Smooth muscle cell (in vitro differentiated cells): ENCODE data around the gene RAB40C. TPM values are rescaled to one million over a fixed set of nuclear protein-coding genes. Genes with fewer than 3 reads are reported as not detected.

Source experiments
- DNase-seq: peaks from one replicate; lab custom pipeline; 2025; ENCODE audit not compliant: unreplicated experiment; lab: John Stamatoyannopoulos, UW
- H2AFZ ChIP-seq: fragments of 200-600 bp; sonication (generic); 2 replicates; pipeline ENCODE4 v1.6.0; 2016; ENCODE audit warnings: antibody characterized with exemption, low read depth, mild to moderate bottlenecking
- H3F3A ChIP-seq: fragments of 200-600 bp; sonication (generic); 2 replicates; pipeline ENCODE4 v1.6.0; 2017; ENCODE audit warnings: antibody characterized with exemption, low read depth
- H3K27ac ChIP-seq: fragments of 200-600 bp; sonication (generic); 2 replicates; pipeline ENCODE4 v1.5.1; 2016; ENCODE audit warnings: low read depth, mild to moderate bottlenecking
- H3K27me3 ChIP-seq: fragments of 200-600 bp; sonication (generic); 2 replicates; pipeline ENCODE4 v1.6.1; 2016; ENCODE audit warnings: low read depth, mild to moderate bottlenecking
- H3K36me3 ChIP-seq: fragments of 200-600 bp; sonication (generic); 2 replicates; pipeline ENCODE4 v1.5.1; 2016; ENCODE audit warnings: low read depth
- H3K4me1 ChIP-seq: fragments of 200-600 bp; sonication (generic); 2 replicates; pipeline ENCODE4 v1.5.1; 2016; ENCODE audit warnings: low read depth
- H3K4me2 ChIP-seq: fragments of 200-600 bp; sonication (generic); 2 replicates; pipeline ENCODE4 v1.6.0; 2016; ENCODE audit warnings: mild to moderate bottlenecking
- H3K4me3 ChIP-seq: fragments of 200-600 bp; sonication (generic); 2 replicates; pipeline ENCODE4 v1.5.1; 2016; ENCODE audit warnings: mild to moderate bottlenecking
- H3K79me2 ChIP-seq: fragments of 200-600 bp; sonication (generic); 2 replicates; pipeline ENCODE4 v1.6.0; 2016; ENCODE audit warnings: low read depth, mild to moderate bottlenecking
- H3K9ac ChIP-seq: fragments of 200-600 bp; sonication (generic); 2 replicates; pipeline ENCODE4 v1.6.0; 2016; ENCODE audit warnings: low read depth
- H3K9me3 ChIP-seq: fragments of 200-600 bp; sonication (generic); replicated peaks from 2 replicates; pipeline ENCODE4 v1.5.1; 2016; ENCODE audit warnings: low read depth
- H4K20me1 ChIP-seq: fragments of 200-600 bp; sonication (generic); 2 replicates; pipeline ENCODE4 v1.6.0; 2016; ENCODE audit warnings: low read depth
- CTCF ChIP-seq: fragments of 200-600 bp; sonication (generic); IDR thresholded peaks from 2 replicates; pipeline ENCODE4 v1.5.1; 2017; ENCODE audit warnings: borderline replicate concordance, mild to moderate bottlenecking, antibody characterized with exemption; ENCODE audit not compliant: insufficient read depth, poor library complexity, severe bottlenecking
- WGBS: methylation state at CpG from one replicate; pipeline ENCODE4 v1.1.7; 2016; ENCODE audit warnings: low lambda C conversion rate; 5-methylcytosine and 5-hydroxymethylcytosine counted together
- polyA plus RNA-seq: library from polyadenylated mRNA; unstranded; fragments of >200 nt; fragmentation: Nextera tagmentation; extraction: Ambion mirVana; gene quantifications from 2 replicates; pipeline ENCODE4 v1.2.1, GENCODE V29; 2016
- total RNA-seq: library from RNA; depleted of rRNA; stranded (reverse); fragments of >200 nt; gene quantifications from 2 replicates; pipeline ENCODE4 v1.2.3, GENCODE V29; 2014

The RAB40C gene
- total RNA-seq (14.7 and 21.2 TPM in 2 replicates), polyA plus RNA-seq (27.0 and 28.3 TPM in 2 replicates)

GRCh38 chr16:589658-590187, at the start of gene RAB40C:
Gene RAB40C, plus strand, starts transcription at chr16:590066. Its CDS starts 226 bp downstream, at chr16:590292.
- H3F3A ChIP-seq = no peaks in the 10 kb centered on the region
- TF ChIP-seq CTCF = no peak
- WGBS = under 1% methylated on average over 21 of the region's 67 CpGs
- no peaks in the 10 kb centered on the region for H3K27me3 ChIP-seq
- no peaks in the 10 kb centered on the region for H3K36me3 ChIP-seq
- H3K4me2 ChIP-seq = peak within 1 kb of the TSS; percentile 93
- DNase-seq = peak; percentile 100
- H3K79me2 ChIP-seq = peaks cover 46% of the 10 kb centered on the region
- peak within 1 kb of the TSS; percentile 97 for H3K9ac ChIP-seq
- peaks cover 6% of the 10 kb centered on the region for H3K4me1 ChIP-seq
- peak within 1 kb of the TSS; percentile 94 for H3K4me3 ChIP-seq
- peak within 1 kb of the TSS; percentile 94 for H2AFZ ChIP-seq
- H3K9me3 ChIP-seq = no peaks in the 10 kb centered on the region
- peak within 1 kb of the TSS; percentile 97 for H3K27ac ChIP-seq
- peaks cover 44% of the 10 kb centered on the region for H4K20me1 ChIP-seq

- no peak overlapping the region for H3K27ac ChIP-seq
- H3K27me3 ChIP-seq = no peaks in the 10 kb centered on the region
- no peaks in the 10 kb centered on the region for H3K36me3 ChIP-seq
- H3K9ac ChIP-seq = no peak overlapping the region
- no peaks in the 10 kb centered on the region for H3K9me3 ChIP-seq
- H3K4me2 ChIP-seq = no peak overlapping the region
- TF ChIP-seq CTCF = no peak
- peaks cover 90% of the 10 kb centered on the region for H4K20me1 ChIP-seq
- H3F3A ChIP-seq = no peaks in the 10 kb centered on the region
- H3K4me1 ChIP-seq = no peaks in the 10 kb centered on the region
- peaks cover 38% of the 10 kb centered on the region for H3K79me2 ChIP-seq
- no peak overlapping the region for H2AFZ ChIP-seq
- WGBS = 98% methylated on average over 29 of the region's 29 CpGs
- DNase-seq = no peak
- H3K4me3 ChIP-seq = no peak overlapping the region
These were observed 49.1 kb upstream of the RAB40C start for GRCh38 chr16:540645-541340.

- Histone ChIP-seq H3K36me3 (no peaks in the 10 kb centered on the region), H2AFZ (no peak overlapping the region), H3F3A (no peaks in the 10 kb centered on the region), H4K20me1 (peaks cover 84% of the 10 kb centered on the region), H3K9me3 (no peaks in the 10 kb centered on the region), H3K27me3 (no peaks in the 10 kb centered on the region), H3K27ac (no peak overlapping the region), H3K4me1 (no peaks in the 10 kb centered on the region), H3K79me2 (peaks cover 26% of the 10 kb centered on the region), H3K4me2 (no peak overlapping the region), H3K4me3 (no peak overlapping the region), H3K9ac (no peak overlapping the region)
- no peak for TF ChIP-seq CTCF
- 96% methylated on average over 44 of the region's 51 CpGs for WGBS
- no peak for DNase-seq
These were observed 46.3 kb upstream of the RAB40C start for GRCh38 chr16:543301-544164.
